ENCODE results near the gene TYW1B.
"Not testable (repeated sequence)": the region's sequence is repeated elsewhere in the genome, so short reads cannot be mapped to it uniquely, and the experiment has no call there.

Gene TYW1B

DNA sequence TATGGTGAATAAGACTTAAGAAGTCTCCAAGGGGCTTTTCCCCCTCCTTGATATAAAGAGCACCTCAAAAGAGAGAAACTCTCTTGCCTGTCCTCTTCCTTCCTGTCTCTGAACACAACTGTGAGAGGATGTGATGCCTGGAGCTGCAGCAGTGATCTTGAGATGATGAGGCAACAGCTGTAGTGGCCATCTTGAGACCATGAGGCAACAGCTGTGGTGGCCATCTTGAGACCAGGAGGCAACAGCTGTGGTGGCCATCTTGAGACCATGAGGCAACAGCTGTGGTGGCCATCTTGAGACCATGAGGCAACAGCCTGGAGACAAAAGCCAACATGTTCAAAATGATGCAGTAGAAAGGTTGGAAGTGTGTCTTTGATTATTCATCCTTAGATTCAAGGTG is 277.5 kb downstream of the TYW1B start:
- DNase-seq: not testable (repeated sequence)

DNA sequence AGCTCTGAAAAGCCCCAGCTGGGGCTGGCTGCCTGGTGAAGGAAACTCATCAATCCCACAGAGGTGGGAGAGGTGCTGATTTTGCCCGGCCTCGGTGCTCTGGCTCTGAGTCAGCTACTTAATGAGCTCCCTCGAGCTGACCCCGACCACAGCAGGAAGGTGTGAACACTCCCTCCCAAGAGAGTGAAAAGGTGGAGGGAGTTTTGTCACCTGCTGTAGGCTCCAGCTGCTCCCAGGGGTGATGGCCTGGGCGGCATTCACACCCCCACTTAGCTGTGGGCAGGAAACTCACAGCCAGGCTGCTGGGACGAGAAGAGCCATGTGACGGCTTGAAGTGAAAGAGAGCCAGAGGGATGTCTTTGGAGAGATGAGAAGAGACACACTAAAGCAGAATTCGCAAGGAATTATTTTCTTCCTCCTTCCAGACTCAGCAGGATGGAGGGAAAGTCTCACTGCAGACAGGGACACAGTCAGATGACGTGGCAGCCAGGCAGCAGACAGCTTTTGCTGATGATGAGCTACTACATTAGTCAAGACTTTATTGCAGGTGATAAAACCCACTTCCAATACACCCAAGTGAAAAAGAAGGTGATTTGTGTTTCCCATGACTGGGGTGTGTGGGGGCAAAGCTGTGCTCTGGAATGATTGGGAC is 281.3 kb downstream of the TYW1B start:
- DNase-seq: not testable (repeated sequence)

DNA sequence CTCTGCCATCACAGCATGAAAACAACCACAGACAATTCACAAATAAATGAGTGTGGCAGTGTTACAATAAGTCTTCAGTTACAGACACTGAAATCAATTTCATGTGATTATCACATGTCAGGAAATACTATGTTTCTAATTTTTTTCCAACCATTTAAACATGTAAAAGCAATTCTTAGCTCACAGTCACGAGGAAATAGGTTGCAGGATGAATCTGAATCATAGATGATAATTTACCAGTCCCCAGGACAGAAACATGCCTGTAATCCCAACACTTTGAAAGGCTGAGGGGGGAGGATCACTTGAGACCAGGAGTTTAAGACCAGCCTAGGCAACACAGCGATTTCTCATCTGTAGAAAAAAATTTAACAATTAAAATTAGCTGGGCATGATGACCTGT is 283.5 kb downstream of the TYW1B start:
- not testable (repeated sequence) for DNase-seq

DNA sequence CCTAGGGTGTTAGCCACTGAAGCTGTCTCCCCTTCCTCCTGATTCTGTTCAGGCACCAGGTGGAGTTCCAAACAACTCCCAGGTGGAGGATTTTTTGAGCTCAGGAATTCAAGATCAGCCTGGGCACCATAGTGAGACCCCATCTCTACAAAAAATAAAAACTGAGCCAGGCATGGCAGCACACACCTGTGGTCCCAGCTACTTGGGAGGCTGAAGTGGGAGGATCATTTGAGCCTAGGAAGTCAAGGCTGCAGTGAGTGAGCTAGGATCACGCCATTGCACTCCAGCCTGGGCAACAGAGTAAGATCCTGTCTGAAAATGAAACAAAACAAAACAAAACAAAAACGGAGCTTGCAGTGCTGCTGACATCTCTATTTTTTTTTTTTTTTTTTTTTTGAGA is 287.1 kb downstream of the TYW1B start:
- no peak for DNase-seq

DNA sequence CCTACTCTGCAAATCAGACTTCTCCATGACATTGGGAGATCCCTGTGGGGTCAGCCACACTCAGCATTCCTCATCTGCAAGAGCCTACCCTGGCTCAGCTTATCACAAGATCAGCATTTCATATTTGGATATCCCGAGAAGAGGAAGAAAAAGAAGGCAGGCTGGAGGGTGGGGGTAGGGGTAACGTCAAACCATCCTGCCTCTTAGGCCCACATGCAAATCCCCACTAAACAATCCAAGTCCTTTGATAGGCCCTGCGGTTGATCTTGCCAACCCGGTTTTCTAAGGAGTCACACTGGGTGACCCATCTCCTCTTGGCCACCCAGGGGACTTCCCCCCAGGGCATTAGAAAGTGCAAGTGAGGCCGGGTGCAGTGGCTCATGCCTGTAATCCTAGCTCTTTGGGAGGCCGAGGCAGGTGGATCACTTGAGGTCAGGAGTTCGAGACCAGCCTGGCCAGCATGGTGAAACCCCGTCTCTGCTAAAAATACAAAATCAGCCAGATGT is 287.8 kb downstream of the TYW1B start:
- no peak for DNase-seq

DNA sequence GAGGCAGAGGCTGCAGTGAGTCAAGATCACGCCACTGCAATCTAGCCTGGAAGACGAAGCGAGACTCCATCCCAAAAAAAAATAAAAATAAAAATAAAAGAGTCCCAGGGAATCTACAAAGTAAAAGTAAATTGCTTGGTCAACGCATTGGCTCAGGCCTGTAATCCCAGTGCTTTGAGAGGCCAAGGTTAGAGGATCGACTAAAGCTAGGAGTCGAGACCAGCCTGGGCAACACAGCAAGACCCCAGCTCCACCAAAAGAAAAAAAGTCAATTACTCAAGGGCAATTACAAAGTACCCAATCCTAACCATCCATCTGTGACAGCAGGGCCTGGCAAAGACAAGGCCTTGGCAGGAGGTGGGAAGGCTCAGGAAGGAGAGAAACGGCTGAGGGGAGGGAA is 288.3 kb downstream of the TYW1B start:
- no peak for DNase-seq

DNA sequence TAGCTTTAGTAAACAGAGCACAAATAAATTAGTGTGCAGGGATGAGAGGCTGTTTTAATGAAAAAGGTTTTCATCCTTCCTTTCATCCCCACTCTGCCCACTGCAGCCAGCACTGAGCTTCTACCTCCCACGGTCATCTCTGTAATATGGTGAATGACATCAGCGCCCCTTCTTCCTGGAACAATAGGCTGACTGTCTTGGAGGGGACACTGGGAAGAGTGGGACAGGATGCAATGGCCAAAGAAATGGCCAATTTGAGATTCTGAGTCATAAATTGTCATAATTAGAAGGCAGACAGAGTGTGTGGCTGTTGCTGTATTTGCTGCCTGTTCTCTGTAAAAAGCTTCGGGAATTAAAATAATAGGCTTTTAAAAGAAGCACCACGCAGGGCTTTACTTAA is 289.1 kb downstream of the TYW1B start:
- DNase-seq: no peak

DNA sequence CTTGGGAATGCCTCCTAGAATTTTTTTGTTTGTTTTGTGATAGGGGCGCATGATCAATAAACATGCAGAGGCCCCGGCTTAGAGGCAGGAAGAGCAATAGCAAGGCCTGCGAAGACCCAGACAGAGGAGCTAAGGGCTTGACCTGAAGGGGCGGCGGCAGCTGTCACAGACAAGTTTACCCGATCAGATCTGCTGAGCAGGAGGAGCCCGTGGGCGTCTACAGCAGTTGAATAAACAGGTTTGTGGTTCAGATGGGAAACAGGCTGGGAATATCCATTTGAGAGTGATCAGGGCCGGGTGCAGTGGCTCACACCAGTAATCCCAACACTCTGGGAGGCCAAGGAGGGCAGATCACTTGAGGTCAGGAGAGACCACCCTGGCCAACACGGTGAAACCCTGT is 289.9 kb downstream of the TYW1B start:
- no peak for DNase-seq

DNA sequence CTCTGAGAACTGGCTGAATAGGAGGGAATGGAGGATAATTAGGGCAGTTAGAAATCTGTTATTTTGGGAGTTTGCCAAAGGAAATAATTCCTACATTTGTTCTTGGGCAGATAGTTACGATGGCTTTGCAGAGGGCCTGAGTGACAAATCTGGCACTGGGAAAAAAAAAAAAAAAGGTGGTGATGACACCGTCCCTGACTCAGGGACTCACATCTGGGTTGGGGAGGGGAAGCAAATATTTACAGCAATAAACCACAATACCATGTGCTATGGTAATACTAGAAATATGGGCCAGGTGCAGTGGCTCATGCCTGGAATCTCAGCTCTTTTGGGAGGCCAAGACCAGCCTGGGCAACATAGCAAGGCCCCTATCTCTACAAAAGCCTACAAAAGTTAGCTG is 292.0 kb downstream of the TYW1B start:
- DNase-seq: not testable (repeated sequence)

DNA sequence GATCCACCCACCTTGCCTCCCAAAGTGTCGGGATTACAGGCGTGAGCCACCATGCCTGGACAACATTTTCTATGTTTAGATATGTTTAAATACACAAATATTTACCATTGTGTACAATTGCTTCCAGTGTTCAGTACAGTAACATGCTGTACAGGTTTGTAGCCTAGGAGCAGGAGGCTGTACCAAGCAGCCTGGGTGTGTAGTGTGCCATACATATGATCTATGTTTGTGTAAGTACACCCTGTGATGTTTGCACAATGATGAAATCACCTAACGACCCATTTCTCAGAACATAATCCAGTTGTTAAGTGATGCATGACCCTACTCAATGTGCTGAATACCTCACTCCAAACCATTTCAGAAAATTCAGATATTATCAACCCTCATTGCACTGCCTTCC is 297.0 kb downstream of the TYW1B start:
- not testable (repeated sequence) for DNase-seq

All from stimulated activated CD4-positive, alpha-beta T cell treated with anti-CD3 and anti-CD28 coated beads, Interleukin-4, amount 100 ng/mL, for 24 hours (primary cell).